HG03066 (cell line): ENCODE results near the gene COL27A1.
"Not testable (repeated sequence)": the region's sequence is repeated elsewhere in the genome, so short reads cannot be mapped to it uniquely, and the experiment has no call there.

Experiments
- ATAC-seq: cut with Tn5 transposase; IDR thresholded peaks from one replicate; pipeline ENCODE4 v1.9.1; 2021; ENCODE audit warnings: low read depth; ENCODE audit not compliant: unreplicated experiment

Gene COL27A1

GRCh38 chr9:114122136-114123027 lies 33.0 kb upstream of the COL27A1 start:
- no peak for ATAC-seq

DNA sequence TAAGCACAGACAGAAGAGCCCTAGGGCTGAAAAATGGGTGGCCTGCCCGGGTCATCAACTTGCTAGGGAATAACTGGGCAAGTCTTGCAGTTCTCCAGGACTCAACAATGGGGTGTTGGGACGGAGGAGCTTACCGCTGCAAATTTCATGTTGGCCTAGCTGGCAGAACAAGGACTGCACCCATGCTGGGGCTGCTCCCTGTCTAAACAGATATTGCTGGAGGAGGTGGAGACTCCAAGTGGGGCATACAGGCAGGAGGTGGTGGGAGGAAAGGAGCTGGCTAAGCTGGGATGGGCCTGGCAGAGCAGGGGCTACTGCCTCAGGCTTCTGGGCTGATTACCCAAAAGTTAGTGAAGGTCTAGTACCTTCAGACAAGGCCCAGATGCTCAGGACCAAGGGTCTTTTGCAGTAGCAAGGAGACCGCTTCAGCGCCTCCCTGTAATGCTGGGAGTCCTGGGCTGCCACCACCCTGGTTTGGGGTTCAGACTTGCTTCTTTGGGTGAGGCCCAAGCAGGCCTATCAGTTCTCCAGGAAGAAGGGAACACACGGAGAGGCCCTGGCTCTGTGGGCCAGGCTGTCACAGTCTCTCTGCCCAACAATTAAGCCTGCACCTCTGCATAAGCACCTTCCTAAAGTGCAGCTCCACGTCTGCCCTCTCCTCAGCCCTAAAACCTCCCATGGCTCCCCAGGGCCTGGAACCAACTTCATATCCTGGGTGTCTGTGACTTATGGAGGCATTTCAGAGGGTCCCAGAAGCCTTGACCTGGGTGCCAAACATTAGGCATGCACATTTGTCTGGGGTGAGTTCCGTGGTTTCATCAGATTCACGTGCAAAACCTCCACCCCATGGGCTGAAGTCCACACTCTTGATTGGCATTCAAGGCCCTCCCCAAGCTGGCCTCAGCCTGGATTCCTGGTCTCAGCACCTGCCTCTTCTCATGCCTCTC lies 32.0 kb upstream of the COL27A1 start:
- no peak for ATAC-seq

DNA sequence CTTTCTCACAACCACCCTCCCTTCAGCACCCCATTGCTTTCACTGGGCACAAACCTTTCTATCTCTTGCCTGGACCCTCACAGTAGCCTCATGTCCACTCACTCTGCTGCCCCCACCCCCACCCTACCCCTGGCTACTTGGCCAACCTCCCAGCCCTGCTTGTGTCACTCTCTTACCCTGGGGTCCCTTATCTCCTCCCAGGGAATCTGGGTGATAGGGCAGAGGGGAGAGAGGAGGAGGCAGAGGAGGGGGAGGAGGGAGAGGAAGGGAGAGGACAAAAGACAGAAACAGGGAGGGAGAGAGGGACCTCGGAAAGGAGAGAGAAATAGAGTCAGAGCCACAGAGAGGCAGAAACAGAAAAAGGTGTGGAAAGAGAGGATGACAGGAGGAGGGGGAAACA lies 31.2 kb upstream of the COL27A1 start:
- no peak for ATAC-seq

DNA sequence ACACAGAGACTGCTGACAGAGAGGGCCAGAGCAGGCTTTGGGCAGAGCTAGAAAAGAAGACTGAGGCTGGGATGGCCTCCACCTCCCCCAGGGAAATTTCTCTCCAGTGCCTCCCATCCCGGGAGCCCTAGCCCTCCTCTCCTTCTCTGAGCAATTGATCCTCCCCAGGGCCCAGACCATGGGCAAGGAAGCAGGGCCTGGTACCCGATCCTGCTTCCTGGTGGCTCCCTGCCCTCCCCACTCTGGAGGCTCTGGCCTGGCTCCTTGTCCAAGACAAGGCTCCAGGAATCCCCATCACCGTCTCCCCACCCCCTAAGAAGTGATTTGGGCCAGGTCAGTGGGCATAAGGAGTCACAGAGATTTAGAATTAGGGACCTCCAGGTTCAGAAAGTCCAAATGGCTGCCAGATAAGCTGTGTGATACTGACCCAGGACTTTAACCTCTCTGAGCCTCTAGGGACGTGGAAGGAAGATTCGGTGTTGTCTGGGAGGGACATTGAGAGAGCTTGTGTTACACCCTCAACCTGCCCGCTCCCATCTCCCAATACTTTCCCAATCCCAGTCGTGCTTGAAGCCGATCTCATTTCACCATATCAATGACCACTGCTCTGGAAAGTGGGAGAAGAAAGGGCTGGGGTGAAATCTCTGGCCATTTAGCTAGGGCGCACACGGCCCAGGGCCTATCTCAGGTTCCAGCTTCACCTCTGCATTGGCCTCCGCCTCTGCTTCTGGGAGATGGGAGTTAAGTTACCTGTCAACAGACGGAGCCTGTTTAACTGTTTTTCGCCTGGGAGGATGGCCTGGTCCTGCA lies 30.5 kb upstream of the COL27A1 start:
- no peak for ATAC-seq

DNA sequence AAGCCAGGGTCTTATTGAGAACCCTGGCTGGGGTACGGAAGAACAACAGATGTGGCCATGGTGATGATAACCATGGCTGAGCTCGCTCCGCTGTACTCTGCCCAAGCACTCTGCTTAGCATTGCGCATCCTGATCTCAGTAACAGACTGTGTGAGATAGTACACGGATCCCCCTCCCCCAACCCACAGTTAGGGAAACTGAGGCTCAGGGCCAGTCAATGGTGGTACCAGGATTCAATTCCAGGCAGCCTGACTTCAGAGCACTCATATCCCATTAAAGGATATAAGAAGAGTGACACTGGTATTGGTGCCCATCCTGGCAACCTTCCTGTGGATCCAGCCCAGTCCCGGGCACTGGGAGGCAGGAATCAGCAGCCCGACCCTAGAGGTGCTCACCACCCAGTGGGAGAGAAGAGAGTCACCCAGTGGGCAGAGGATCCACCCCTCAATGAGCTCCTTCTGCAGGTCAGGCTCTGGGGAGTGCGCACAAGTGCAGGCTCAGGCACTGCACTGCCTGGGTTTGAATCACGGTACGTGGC lies 29.8 kb upstream of the COL27A1 start:
- ATAC-seq = no peak

- no peak for ATAC-seq
Measured at GRCh38 chr9:114126247-114127060, 28.9 kb upstream of the COL27A1 start.

- not testable (repeated sequence) for ATAC-seq
Measured at GRCh38 chr9:114128759-114129158, 26.6 kb upstream of the COL27A1 start.

GRCh38 chr9:114130141-114130540 lies 25.2 kb upstream of the COL27A1 start:
- ATAC-seq = no peak

DNA sequence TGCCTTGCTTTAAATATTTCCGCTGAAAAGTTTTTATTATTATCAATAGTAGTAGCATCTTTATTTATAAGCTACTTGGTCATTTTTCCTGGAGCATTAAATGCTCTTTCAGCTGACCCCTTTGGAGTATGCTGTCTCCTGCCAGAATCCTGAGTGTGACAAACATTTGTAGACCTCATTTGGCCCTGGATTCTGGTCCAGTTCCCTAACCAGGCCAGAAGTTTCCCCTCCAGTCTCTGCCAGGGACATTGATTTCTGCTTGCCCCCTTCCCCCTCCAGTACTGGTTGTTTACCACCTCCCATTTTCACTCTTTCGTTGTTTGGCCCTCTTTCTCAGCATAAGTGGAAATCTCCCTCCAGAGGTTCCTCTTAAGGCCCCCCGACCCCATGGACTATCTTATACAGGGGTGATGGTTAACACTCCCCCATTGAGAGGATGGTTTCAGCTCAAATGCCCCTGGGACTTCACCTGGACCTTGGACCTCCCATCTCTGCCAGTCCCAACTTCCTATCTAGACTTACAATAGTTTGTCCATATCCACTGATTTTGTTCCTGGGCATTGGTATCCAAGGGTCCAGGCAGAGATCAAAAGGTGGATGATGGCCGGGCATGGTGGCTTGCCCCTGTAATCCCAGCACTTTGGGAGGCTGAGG lies 24.6 kb upstream of the COL27A1 start:
- no peak for ATAC-seq

GRCh38 chr9:114131808-114132549 lies 23.4 kb upstream of the COL27A1 start:
- no peak for ATAC-seq

GRCh38 chr9:114132550-114132918 lies 22.8 kb upstream of the COL27A1 start:
- ATAC-seq = no peak

DNA sequence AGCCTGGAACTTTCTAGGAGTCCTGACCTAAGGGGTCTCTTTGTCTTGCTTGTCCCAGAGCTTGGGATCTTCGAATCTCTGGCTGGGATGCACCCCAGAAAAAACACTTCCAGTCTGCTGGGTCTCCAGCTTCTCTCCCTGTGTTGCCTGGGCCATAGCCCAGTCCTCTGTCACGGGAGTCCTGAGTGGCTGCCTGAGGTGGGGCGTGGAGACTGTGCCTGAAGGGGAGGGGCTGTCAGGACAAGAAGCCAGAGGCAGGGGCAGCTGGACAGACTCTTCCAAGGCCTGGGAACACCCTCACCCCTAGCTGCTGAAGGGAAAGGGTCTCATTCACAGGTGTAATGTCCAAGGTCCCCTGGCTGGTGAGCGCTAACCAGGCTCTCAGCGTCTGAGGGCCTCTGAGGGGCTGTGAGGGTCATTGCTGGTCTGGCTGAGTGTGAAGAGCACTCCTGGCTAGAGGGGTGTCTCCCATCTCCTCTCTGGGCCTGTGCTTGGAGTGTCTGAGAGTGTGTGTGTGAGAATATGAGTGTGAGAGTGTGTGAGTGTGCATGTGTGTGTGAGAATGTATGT lies 20.4 kb upstream of the COL27A1 start:
- ATAC-seq = no peak

- no peak for ATAC-seq
Measured at GRCh38 chr9:114137831-114138230, 17.5 kb upstream of the COL27A1 start.

DNA sequence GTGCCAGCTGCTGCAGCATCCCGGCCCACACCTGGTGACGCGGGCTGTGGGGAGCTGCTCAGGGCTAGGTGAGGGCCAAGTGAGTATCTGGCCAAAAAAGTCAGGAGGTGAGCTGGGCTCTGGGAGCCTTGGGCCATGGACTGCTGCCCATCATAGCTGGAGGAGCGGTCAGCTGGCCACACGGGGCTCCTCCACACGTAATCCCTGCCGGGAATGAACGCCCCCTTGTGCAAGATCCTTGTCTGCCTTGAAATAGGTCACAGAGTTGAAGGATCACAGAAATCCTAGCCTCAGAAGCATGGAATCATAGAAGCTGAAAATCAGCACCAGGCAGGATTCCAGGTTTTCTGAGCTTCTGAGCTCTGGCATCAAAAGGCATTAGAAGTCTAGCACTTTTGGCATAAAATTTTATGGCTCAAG lies 16.8 kb upstream of the COL27A1 start:
- ATAC-seq = no peak

- ATAC-seq = no peak
Measured at GRCh38 chr9:114139071-114139470, 16.3 kb upstream of the COL27A1 start.

DNA sequence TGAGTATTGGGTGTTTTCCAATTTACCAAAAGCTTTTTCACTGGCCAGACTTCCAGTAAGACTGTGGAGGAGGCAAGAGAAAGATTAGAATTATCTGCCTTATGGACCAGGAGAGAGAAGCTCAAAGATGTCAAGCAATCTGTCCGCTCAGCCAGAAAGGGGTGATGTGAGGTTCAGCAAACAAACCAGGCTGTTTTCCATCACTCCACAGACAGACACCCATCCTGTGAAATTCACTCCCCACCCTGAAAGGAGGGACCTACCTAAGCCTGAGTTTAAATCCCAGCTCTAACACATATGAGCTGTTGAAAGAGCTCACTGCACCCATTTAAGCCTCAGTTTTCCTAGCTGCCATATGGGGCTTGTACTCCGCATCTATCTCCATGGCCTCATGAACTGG lies 14.9 kb upstream of the COL27A1 start:
- no peak for ATAC-seq

GRCh38 chr9:114140850-114141249 lies 14.5 kb upstream of the COL27A1 start:
- no peak for ATAC-seq
